Daoy (cell line): Measurements from ENCODE around the gene CD81. TPM values are rescaled to one million over a fixed set of nuclear protein-coding genes. Genes with fewer than 3 reads are reported as not detected.
A peak's percentile ranks its signal among the peaks of the same experiment; 100 is the strongest.

ENCODE experiments used
- DNase-seq: peaks from one replicate; pipeline ENCODE4 v3.0.0-alpha.2; 2015; ENCODE audit warnings: low read depth
- total RNA-seq: library from RNA; depleted of rRNA; stranded (reverse); fragments of >200 nt; shearing (Covaris generic); gene quantifications from 2 replicates; pipeline ENCODE4 v1.2.3, GENCODE V29; 2014

CD81 gene
- total RNA-seq, 1 experiment from 2014 or later: 67.5 TPM

- no peak for DNase-seq
Observed at GRCh38 chr11:2402890-2403645, 26.0 kb downstream of the CD81 start.

GRCh38 chr11:2404735-2405196, 27.7 kb downstream of the CD81 start:
- peak; percentile 32 for DNase-seq

DNA sequence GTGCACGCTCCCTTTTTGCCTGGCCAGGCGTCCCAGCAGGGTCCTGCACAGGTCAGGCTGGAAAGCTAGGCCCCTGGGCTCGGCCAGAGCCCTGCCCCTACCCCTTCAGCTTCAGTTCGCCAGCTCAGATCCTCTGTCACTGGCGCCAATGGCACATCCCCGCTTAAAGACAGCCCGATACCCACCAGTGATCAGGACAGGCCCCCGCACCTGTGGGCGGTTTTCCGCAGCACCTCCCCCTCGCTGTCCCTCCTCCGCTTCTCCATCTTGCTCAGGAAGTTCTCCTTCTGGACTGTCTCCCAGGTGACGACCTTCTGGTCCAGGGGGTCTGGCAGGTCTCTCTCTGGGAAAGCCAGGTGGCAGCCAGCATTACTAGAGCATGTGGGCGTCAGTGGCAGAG, 29.3 kb downstream of the CD81 start:
- DNase-seq: no peak

- no peak for DNase-seq
Observed at GRCh38 chr11:2406878-2407410, 29.8 kb downstream of the CD81 start.

- DNase-seq: no peak
Observed at GRCh38 chr11:2408671-2409070, 31.6 kb downstream of the CD81 start.

- DNase-seq: no peak
Observed at GRCh38 chr11:2409126-2409525, 32.0 kb downstream of the CD81 start.

DNA sequence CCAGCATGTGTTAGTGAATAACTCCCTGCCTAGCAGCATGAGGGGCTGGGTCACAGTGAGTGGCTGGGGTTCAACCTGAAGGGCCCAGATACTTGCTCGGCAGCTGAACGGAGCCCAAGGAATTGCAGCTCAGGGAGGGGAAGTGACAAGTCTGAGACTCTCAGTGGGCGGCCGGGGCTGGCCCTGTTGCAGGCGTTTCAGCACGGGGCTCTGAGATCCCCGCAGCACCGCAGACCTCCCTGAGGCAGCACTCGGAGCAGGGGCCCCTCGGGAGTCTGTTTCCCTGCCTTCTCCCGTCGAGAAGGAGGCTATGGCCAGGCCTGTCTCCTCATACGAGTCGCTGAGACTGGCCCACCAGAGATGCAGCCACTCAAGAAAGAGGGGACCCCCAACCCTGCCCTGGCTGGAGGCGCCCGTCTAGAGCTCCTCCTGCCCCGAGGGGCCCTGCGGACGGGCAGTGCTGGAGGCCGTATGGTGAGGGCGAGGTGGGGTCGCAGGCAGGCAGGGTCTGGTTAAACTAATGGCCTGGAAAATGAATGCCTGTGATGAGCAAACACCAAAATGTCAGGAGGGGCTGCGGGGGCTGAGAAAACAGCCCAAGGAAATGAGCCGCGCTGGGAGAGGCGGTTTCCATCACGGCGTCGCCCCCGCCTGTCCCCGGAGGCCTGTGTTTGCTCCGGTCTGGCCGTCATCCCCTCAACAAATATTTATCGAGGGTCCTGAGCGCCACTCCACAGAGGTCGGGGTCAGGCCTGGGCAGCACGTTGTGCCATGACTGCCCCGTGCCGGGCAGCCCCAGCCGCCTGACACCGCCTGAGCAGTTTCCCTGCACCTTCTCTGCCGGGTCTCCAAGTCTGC, 32.7 kb downstream of the CD81 start:
- DNase-seq: no peak

GRCh38 chr11:2410616-2411015, 33.5 kb downstream of the CD81 start:
- no peak for DNase-seq

GRCh38 chr11:2411446-2412305, 34.6 kb downstream of the CD81 start:
- DNase-seq: no peak

- no peak for DNase-seq
Observed at GRCh38 chr11:2412323-2412722, 35.2 kb downstream of the CD81 start.

DNA sequence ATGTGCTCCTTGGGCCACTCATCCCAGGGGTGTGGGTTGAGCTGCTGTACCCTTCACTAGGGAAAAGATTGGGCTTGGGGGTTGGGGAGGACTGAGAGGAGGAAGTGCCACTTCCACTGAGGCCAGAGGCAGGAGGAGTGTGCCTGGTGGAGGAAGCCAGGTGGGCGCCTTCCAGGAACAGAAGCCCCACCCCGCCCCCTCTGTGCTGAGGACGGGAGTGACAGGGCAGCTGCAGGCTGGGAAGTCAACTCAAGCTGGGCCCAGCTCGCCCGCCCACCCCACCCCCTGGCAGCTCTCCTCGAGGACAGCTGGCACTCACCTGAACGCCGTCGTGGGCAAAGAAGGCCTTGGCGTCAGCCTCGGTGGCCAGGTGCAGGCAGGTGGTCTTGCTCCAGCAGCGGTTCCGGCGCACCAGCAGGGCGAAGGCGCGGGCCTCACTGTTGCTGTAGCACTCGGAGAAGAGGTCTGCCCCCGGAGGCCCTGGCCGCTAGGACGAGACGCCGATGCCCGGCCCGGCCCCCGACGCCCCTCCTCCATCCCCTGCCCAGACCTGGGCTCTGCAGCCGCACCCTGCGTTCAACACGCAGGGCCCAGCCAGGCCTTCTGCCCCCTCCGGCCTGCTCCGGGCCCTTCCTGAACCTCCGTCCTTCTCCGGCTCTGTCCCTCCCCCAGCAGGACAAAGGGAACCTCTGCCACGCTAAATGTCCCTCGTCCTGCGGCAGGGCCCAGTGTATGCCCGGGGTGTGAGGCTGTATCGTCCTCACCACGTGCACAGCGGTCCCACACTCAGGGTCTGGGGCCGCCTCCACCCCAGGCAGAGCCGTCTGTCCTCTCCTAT, 36.9 kb downstream of the CD81 start:
- DNase-seq: no peak

DNA sequence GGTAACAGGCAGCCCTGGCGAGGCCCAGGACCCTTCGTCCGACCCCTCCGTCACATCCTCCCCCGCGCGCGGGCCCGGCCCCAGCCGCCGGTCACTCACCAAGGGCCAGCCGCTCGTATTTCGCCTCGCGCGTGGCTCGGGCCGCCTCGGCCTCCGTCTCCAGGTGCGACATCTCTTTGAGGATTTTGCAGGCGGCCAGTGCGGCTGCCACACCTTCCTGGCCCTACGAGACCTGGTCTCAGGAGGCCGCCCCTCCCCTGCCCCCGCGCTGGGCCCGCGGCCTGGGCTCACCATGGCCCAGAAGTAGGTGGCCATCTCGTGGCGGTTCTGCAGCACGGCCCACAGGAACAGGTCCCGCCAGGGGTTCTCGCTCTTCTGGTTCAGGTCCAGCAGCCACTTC, 37.5 kb downstream of the CD81 start:
- DNase-seq: no peak

- no peak for DNase-seq
Observed at GRCh38 chr11:2415171-2415570, 38.1 kb downstream of the CD81 start.

GRCh38 chr11:2415601-2416380, 38.7 kb downstream of the CD81 start:
- no peak for DNase-seq

- no peak for DNase-seq
Observed at GRCh38 chr11:2416765-2417164, 39.7 kb downstream of the CD81 start.

- no peak for DNase-seq
Observed at GRCh38 chr11:2417856-2418692, 41.0 kb downstream of the CD81 start.

GRCh38 chr11:2418693-2419360, 41.7 kb downstream of the CD81 start:
- DNase-seq: no peak
